Activated CD8-positive, alpha-beta memory T cell treated with anti-CD3 and anti-CD28 coated beads for 36 hours (primary cell): ENCODE data around the gene NR1H3. TPM values are rescaled to one million over a fixed set of nuclear protein-coding genes. Genes with fewer than 3 reads are reported as not detected.

Source experiments
- CTCF ChIA-PET: fragments of 350-600 bp; sonication (Branson Sonifier 250); formaldehyde crosslinking; loops from one replicate; lab custom pipeline; 2021; ENCODE audit warnings: antibody characterized with exemption; lab: Charles Lee
- POLR2A ChIA-PET: fragments of 350-600 bp; sonication (Branson Sonifier 250); formaldehyde crosslinking; loops from one replicate; lab custom pipeline; 2021; ENCODE audit warnings: antibody characterized with exemption; lab: Charles Lee
- total RNA-seq, 2 experiments: library from RNA; stranded (reverse); gene quantifications; one replicate each; pipeline ENCODE4 v1.2.3, GENCODE V29; 2021

Gene NR1H3
- total RNA-seq, 2 experiments from 2014 or later, result 10.1 to 11.2 TPM

- ChIA-PET CTCF (no interaction called here), POLR2A (interaction anchor here (0.6 to 1.1 kb wide), 5 partner anchors 10 to 555 kb away, joined by 3 to 5 read pairs (median 3); no protein-coding TSS in a partner anchor)
Observed at GRCh38 chr11:47236482-47236881, 21.3 kb upstream of the NR1H3 start.

- ChIA-PET CTCF (no interaction called here), POLR2A (no interaction called here)
Observed at GRCh38 chr11:47239852-47240251, 17.9 kb upstream of the NR1H3 start.

- CTCF ChIA-PET, result interaction anchor here (0.8 to 1.3 kb wide), 2 partner anchors 8 to 12 kb away, joined by 3 read pairs; no protein-coding TSS in a partner anchor
- POLR2A ChIA-PET, result interaction anchor here (0.7 to 1.2 kb wide), 5 partner anchors 9 to 27 kb away, joined by 3 to 4 read pairs (median 3); partner anchors contain the start of gene DDB2
Observed at GRCh38 chr11:47241841-47242301, 15.9 kb upstream of the NR1H3 start.

GRCh38 chr11:47242596-47243192 lies 15.1 kb upstream of the NR1H3 start:
- CTCF ChIA-PET, result interaction anchor here (1.1 kb wide), 1 partner anchor 10 kb away, joined by 4 read pairs; no protein-coding TSS in a partner anchor
- POLR2A ChIA-PET, result interaction anchor here (1.1 to 1.2 kb wide), 3 partner anchors 18 to 22 kb away, joined by 3 read pairs; no protein-coding TSS in a partner anchor

- CTCF ChIA-PET, result interaction anchor here (1.1 kb wide), 1 partner anchor 11 kb away, joined by 4 read pairs; no protein-coding TSS in a partner anchor
- POLR2A ChIA-PET, result no interaction called here
Observed at GRCh38 chr11:47243454-47243853, 14.3 kb upstream of the NR1H3 start.

GRCh38 chr11:47244448-47245350 lies 13.1 kb upstream of the NR1H3 start:
- CTCF ChIA-PET, result no interaction called here
- POLR2A ChIA-PET, result no interaction called here

GRCh38 chr11:47245611-47246357 lies 12.0 kb upstream of the NR1H3 start:
- POLR2A ChIA-PET, result interaction anchor here (0.9 kb wide), 1 partner anchor 9 kb away, joined by 3 read pairs; no protein-coding TSS in a partner anchor

GRCh38 chr11:47247502-47247901 lies 10.3 kb upstream of the NR1H3 start:
- ChIA-PET CTCF (interaction anchor here (0.7 kb wide), 1 partner anchor 65 kb away, joined by 3 read pairs; no protein-coding TSS in a partner anchor), POLR2A (interaction anchor here (0.9 to 2.2 kb wide), 4 partner anchors 12 to 33 kb away, joined by 3 to 12 read pairs (median 8); partner anchors contain the start of genes DDB2 and NR1H3)

More at GRCh38 chr11:47245611-47246357, 12.0 kb upstream of the NR1H3 start:
- CTCF ChIA-PET, result no interaction called here

- ChIA-PET POLR2A (interaction anchor here (0.8 to 2.2 kb wide), 6 partner anchors 11 to 34 kb away, joined by 3 to 12 read pairs (median 6); partner anchors contain the start of genes DDB2 and NR1H3), CTCF (interaction anchor here (0.8 to 1.8 kb wide), 7 partner anchors 11 to 95 kb away, joined by 3 to 16 read pairs (median 5); partner anchors contain the start of genes DDB2, NR1H3 and PACSIN3)
Observed at GRCh38 chr11:47248304-47248663, 9.5 kb upstream of the NR1H3 start.

- ChIA-PET POLR2A (interaction anchor here (0.8 to 2.2 kb wide), 6 partner anchors 10 to 35 kb away, joined by 3 to 12 read pairs (median 6); partner anchors contain the start of genes DDB2 and NR1H3), CTCF (interaction anchor here (0.8 to 1.8 kb wide), 8 partner anchors 10 to 96 kb away, joined by 3 to 16 read pairs (median 4); partner anchors contain the start of genes DDB2, NR1H3 and PACSIN3)
Observed at GRCh38 chr11:47248664-47249377, 9.0 kb upstream of the NR1H3 start, which contains the start of gene ACP2. Gene ACP2 (minus strand): TSS chr11:47248814. CDS start chr11:47248789, 25 bp downstream.

GRCh38 chr11:47249378-47249715 lies 8.4 kb upstream of the NR1H3 start:
- ChIA-PET POLR2A (interaction anchor here (1.4 to 2.2 kb wide), 3 partner anchors 10 to 36 kb away, joined by 4 to 12 read pairs (median 9); partner anchors contain the start of genes DDB2 and NR1H3), CTCF (interaction anchor here (1.1 to 1.8 kb wide), 5 partner anchors 10 to 96 kb away, joined by 3 to 16 read pairs (median 5); partner anchors contain the start of gene NR1H3)

- POLR2A ChIA-PET, result interaction anchor here (0.6 kb wide), 1 partner anchor 10 kb away, joined by 5 read pairs; no protein-coding TSS in a partner anchor
- CTCF ChIA-PET, result interaction anchor here (0.7 kb wide), 1 partner anchor 24 kb away, joined by 3 read pairs; no protein-coding TSS in a partner anchor
Observed at GRCh38 chr11:47251751-47252150, 6.0 kb upstream of the NR1H3 start.

GRCh38 chr11:47253660-47254059 lies 4.1 kb upstream of the NR1H3 start:
- ChIA-PET POLR2A (no interaction called here), CTCF (no interaction called here)

- CTCF ChIA-PET, result interaction anchor here (1.3 kb wide), 1 partner anchor 9 kb away, joined by 3 read pairs; no protein-coding TSS in a partner anchor
- POLR2A ChIA-PET, result interaction anchor here (1.0 kb wide), 1 partner anchor 21 kb away, joined by 3 read pairs; no protein-coding TSS in a partner anchor
Observed at GRCh38 chr11:47254386-47254785, 3.4 kb upstream of the NR1H3 start.

GRCh38 chr11:47256374-47256773 lies 1.4 kb upstream of the NR1H3 start:
- ChIA-PET CTCF (interaction anchor here (0.7 kb wide), 1 partner anchor 98 kb away, joined by 3 read pairs; no protein-coding TSS in a partner anchor), POLR2A (no interaction called here)

- POLR2A ChIA-PET, result no interaction called here
Observed at GRCh38 chr11:47257177-47257516, 649 bp upstream of the NR1H3 start.

More at GRCh38 chr11:47257177-47257516, 649 bp upstream of the NR1H3 start:
- CTCF ChIA-PET, result interaction anchor here (0.7 to 1.6 kb wide), 2 partner anchors 80 to 97 kb away, joined by 3 to 8 read pairs; partner anchors contain the start of gene ARFGAP2
